ENCODE measurements around the gene PHF20. TPM values are rescaled to one million over a fixed set of nuclear protein-coding genes. Genes with fewer than 3 reads are reported as not detected.

The PHF20 gene
- total RNA-seq, 1 experiment from 2014 or later = 37.2 TPM

GRCh38 chr20:35734777-35735649 lies 36.8 kb upstream of the PHF20 start:
- Histone ChIP-seq H3K27me3 (ENCODE audit: low read length) (no peaks in the 10 kb centered on the region), H3K79me2 (ENCODE audit: low read length) (peaks cover 100% of the 10 kb centered on the region), H3K9ac (ENCODE audit: low read length) (no peak overlapping the region), H3F3A (ENCODE audit: low read length, unreplicated experiment) (no peaks in the 10 kb centered on the region), H3K27ac (ENCODE audit: low read length) (no peak overlapping the region), H3K9me2 (replicated peaks; ENCODE audit: low read length) (no peaks in the 10 kb centered on the region), H3K9me3 (ENCODE audit: low read length) (no peaks in the 10 kb centered on the region), H2AFZ (ENCODE audit: low read length) (no peak overlapping the region), H3K36me3 (ENCODE audit: low read depth, low read length) (peaks cover 87% of the 10 kb centered on the region), H3K4me2 (ENCODE audit: low read length) (no peak overlapping the region), H3K4me3 (ENCODE audit: low read length) (no peak overlapping the region), H3K4me1 (ENCODE audit: insufficient read depth, low read length) (peaks cover 32% of the 10 kb centered on the region), H4K20me1 (ENCODE audit: low read length) (peaks cover 88% of the 10 kb centered on the region)
- TF ChIP-seq EZH2phosphoT487 (IDR thresholded peaks at IDR 0.05; ENCODE audit: borderline replicate concordance, low read length) (no peak), CTCF (conservative IDR thresholded peaks at IDR 0.05; ENCODE audit: low read depth, low read length) (no peak), EZH2 (IDR thresholded peaks at IDR 0.05; ENCODE audit: low read length, unreplicated experiment) (no peak)
- ChIA-PET POLR2A (ENCODE audit: unreplicated experiment) (interaction anchor here (0.5 to 0.9 kb wide), 3 partner anchors 24 to 280 kb away, joined by 3 to 9 read pairs (median 3); partner anchors contain the start of gene CEP250), CTCF (no interaction called here)
- no peak for ATAC-seq
- BruUV-seq (replicated peaks) = no TSS peak
- no peak for DNase-seq
- intact Hi-C loops (cut with micrococcal nuclease) = no loop called here

- no peak for DNase-seq
- no peak overlapping the region for H3K27ac ChIP-seq (ENCODE audit: low read length)
- H3K27me3 ChIP-seq (ENCODE audit: low read length) = no peaks in the 10 kb centered on the region
- CTCF ChIA-PET = no interaction called here
- BruUV-seq (replicated peaks) = no TSS peak
- POLR2A ChIA-PET (ENCODE audit: unreplicated experiment) = no interaction called here
- peaks cover 37% of the 10 kb centered on the region for H3K4me1 ChIP-seq (ENCODE audit: insufficient read depth, low read length)
- H3K79me2 ChIP-seq (ENCODE audit: low read length) = peaks cover 100% of the 10 kb centered on the region
- H3K9me2 ChIP-seq (replicated peaks; ENCODE audit: low read length) = no peaks in the 10 kb centered on the region
- H3K9ac ChIP-seq (ENCODE audit: low read length) = no peak overlapping the region
- H3K9me3 ChIP-seq (ENCODE audit: low read length) = no peaks in the 10 kb centered on the region
- H3K4me2 ChIP-seq (ENCODE audit: low read length) = peak overlapping the region; percentile 20
- TF ChIP-seq CTCF (conservative IDR thresholded peaks at IDR 0.05; ENCODE audit: low read depth, low read length) = no peak
- TF ChIP-seq EZH2phosphoT487 (IDR thresholded peaks at IDR 0.05; ENCODE audit: borderline replicate concordance, low read length) = no peak
- no peak for TF ChIP-seq EZH2 (IDR thresholded peaks at IDR 0.05; ENCODE audit: low read length, unreplicated experiment)
- H4K20me1 ChIP-seq (ENCODE audit: low read length) = peaks cover 87% of the 10 kb centered on the region
- ATAC-seq = no peak
- H3K36me3 ChIP-seq (ENCODE audit: low read depth, low read length) = peaks cover 86% of the 10 kb centered on the region
- H3F3A ChIP-seq (ENCODE audit: low read length, unreplicated experiment) = no peaks in the 10 kb centered on the region
- H2AFZ ChIP-seq (ENCODE audit: low read length) = no peak overlapping the region
- H3K4me3 ChIP-seq (ENCODE audit: low read length) = peak overlapping the region; percentile 15; the same call in 1 of the 2 replicates
- intact Hi-C loops (cut with micrococcal nuclease) = no loop called here
Measured at GRCh38 chr20:35735826-35736470, 35.9 kb upstream of the PHF20 start.
